ENCODE results near the gene MAD1L1. TPM values are rescaled to one million over a fixed set of nuclear protein-coding genes. Genes with fewer than 3 reads are reported as not detected.

MAD1L1 gene
- total and polyA plus RNA-seq, 2 donors (not counting 3 experiments of a cell fraction or from before 2014, with no cell fraction given) = 34.1 to 42.3 TPM

- no peak for DNase-seq (ENCODE audit: low read depth, low spot score)
- no TSS peak for BruUV-seq (replicated peaks)
- TF ChIP-seq MAX (IDR thresholded peaks at IDR 0.05; ENCODE audit: insufficient read depth, insufficient read length) (no peak), FOS (IDR thresholded peaks at IDR 0.05; ENCODE audit: borderline replicate concordance, insufficient read depth, low read length) (no peak), POLR2A (IDR thresholded peaks at IDR 0.05; ENCODE audit: low read depth, low read length) (no peak), GATA2 (IDR thresholded peaks at IDR 0.05; ENCODE audit: insufficient read depth, insufficient read length, low read depth, low read length) (no peak), MYC (IDR thresholded peaks at IDR 0.05; ENCODE audit: low read depth, low read length) (no peak), CTCF (IDR thresholded peaks at IDR 0.05; ENCODE audit: extremely low read depth in 1 of 2, insufficient read depth in 1 of 2, low read depth in 1 of 2, low read length in 2 of 2) (no peak), POLR2AphosphoS5 (IDR thresholded peaks at IDR 0.05; ENCODE audit: insufficient read depth, low read depth, low read length) (no peak), JUN (IDR thresholded peaks at IDR 0.05; ENCODE audit: borderline replicate concordance, insufficient read depth, insufficient read length, low read depth) (no peak), EZH2 (IDR thresholded peaks at IDR 0.05; ENCODE audit: borderline replicate concordance, low read depth, low read length, severe bottlenecking) (no peak)
- Histone ChIP-seq H3K4me3 (replicated peaks in 1 of 3; ENCODE audit: insufficient read depth in 1 of 3, low read depth in 1 of 3, low read length in 3 of 3) (no peak overlapping the region), H3K36me3 (ENCODE audit: control insufficient read depth in 2 of 2, extremely low read depth in 1 of 2, insufficient read depth in 2 of 2, low read length in 2 of 2) (no peaks in the 10 kb centered on the region), H3K9ac (replicated peaks; ENCODE audit: extremely low read depth, insufficient read depth, low read length) (no peak overlapping the region), H3K4me1 (ENCODE audit: control insufficient read depth, extremely low read depth, insufficient read depth, low read length) (no peaks in the 10 kb centered on the region), H3K79me2 (ENCODE audit: control insufficient read depth, insufficient read depth, low read length) (no peaks in the 10 kb centered on the region), H4K20me1 (replicated peaks; ENCODE audit: control insufficient read depth, extremely low read depth, insufficient read depth, low read length) (no peaks in the 10 kb centered on the region), H3K9me3 (replicated peaks; ENCODE audit: control insufficient read depth, insufficient read depth, low read length) (no peaks in the 10 kb centered on the region), H3K4me2 (ENCODE audit: insufficient read depth, low read length) (no peak overlapping the region), H3K27me3 (ENCODE audit: control insufficient read depth in 2 of 2, insufficient read depth in 2 of 2, low read length in 2 of 2) (no peaks in the 10 kb centered on the region), H3K9me1 (replicated peaks; ENCODE audit: control insufficient read depth, extremely low read depth, insufficient read depth, low read length) (no peaks in the 10 kb centered on the region), H3K27ac (ENCODE audit: insufficient read depth, low read depth, low read length) (no peak overlapping the region), H2AFZ (ENCODE audit: low read depth, low read length) (no peak overlapping the region)
- CTCF ChIA-PET = no interaction called here
- no peak for FAIRE-seq
- intact Hi-C loops (cut with micrococcal nuclease) = no loop called here
- dilution Hi-C loops (cut with MboI; ENCODE audit: extremely low pct_ligation_motif_present, low sequenced_read_pairs) = no loop called here
- POLR2A ChIA-PET = no interaction called here
Observed at GRCh38 chr7:1914743-1915142, 318.0 kb downstream of the MAD1L1 start.
